Left forelimb (tissue), 1 donor: ENCODE results near the gene RIN3.

Experiments
- DNase-seq: peaks from one replicate; pipeline ENCODE4 v3.0.0-alpha.2; 2018; ENCODE audit warnings: low spot score

The RIN3 gene

GRCh38 chr14:92511453-92512238 lies 1.9 kb upstream of the RIN3 start:
- DNase-seq, result peak; percentile 62

GRCh38 chr14:92512807-92513203 lies 776 bp upstream of the RIN3 start:
- no peak for DNase-seq

- peak; percentile 74 for DNase-seq
These were observed 624 bp downstream of the RIN3 start for GRCh38 chr14:92513966-92514843.

DNA sequence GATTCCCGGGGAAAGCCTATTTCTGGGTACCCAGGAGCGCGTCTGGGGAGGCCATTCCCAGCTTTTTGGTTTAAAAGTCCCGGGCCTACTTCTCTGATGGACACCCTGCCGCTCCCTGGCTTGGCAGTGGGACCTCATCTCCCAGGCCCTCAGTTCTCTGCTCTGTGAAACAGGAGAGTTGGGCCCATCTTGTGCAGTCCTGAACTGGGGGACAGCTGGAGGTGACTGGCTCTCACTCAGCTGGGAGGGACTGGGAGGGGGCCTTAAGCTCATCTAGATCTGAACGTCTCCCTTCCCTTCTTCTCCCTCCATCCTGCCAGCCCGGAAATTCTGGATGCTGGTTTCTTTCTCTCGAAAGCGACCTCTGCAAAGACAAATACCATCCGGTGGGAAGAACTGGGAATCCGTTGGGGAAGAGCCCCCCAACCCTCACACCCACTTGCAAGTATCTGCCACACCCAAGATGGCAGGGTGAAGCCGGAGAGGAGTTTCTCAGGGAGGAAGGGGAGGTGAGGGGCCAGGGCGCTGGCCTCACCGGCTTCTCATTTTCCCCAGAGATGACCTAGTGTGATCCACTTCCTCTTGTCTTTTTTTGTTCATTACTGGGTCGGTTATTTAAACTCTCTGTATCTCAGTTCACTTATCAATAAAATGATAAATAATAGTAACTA lies 1.4 kb downstream of the RIN3 start:
- DNase-seq, result no peak

GRCh38 chr14:92515546-92516343 lies 2.2 kb downstream of the RIN3 start:
- DNase-seq, result peak; percentile 59

- DNase-seq, result peak; percentile 48
These were observed 2.9 kb downstream of the RIN3 start for GRCh38 chr14:92516344-92516965.

- peak; percentile 41 for DNase-seq
These were observed 3.5 kb downstream of the RIN3 start for GRCh38 chr14:92516966-92517506.

DNA sequence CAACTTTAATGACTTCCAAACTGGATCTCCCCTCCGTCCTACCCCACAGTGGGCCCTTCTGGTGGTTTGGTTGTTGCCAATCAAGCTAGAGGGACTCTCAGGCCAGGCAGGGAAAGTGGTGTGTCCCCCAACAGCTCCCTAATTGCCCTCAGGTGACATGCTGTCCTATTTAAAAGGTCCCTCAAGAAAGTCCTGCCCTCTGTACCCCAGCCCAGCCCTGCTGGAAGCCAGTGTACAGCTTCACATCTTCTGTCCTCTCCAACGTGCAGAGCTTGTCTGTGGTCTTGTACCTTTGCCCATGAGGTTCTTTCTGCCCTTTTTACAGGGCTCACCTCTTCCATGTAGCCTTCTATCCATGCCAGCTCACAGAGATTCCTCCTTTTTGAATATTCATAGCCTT lies 4.2 kb downstream of the RIN3 start:
- no peak for DNase-seq

- no peak for DNase-seq
These were observed 5.9 kb downstream of the RIN3 start for GRCh38 chr14:92519246-92520101.

- no peak for DNase-seq
These were observed 6.8 kb downstream of the RIN3 start for GRCh38 chr14:92520102-92521057.

- DNase-seq, result no peak
These were observed 7.5 kb downstream of the RIN3 start for GRCh38 chr14:92521058-92521415.

DNA sequence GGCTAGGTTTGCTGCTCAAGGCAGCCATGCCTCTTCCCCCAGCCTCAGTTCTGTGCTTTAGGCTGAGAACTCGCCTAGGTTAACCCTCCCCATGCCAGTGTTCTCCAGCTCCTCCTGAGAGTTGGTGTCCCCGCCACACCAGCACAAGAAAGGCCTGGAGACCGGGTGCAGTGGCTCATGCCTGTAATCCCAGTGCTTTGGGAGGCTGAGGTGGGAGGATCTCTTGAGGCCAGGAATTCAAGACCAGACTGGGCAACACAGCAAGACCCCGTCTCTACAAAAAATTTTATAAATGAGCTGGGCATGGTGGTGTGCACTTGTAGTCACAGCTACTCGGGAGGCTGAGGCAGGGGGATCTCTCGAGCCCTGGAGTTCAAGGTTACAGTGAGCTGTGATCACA lies 10.2 kb downstream of the RIN3 start:
- no peak for DNase-seq

DNA sequence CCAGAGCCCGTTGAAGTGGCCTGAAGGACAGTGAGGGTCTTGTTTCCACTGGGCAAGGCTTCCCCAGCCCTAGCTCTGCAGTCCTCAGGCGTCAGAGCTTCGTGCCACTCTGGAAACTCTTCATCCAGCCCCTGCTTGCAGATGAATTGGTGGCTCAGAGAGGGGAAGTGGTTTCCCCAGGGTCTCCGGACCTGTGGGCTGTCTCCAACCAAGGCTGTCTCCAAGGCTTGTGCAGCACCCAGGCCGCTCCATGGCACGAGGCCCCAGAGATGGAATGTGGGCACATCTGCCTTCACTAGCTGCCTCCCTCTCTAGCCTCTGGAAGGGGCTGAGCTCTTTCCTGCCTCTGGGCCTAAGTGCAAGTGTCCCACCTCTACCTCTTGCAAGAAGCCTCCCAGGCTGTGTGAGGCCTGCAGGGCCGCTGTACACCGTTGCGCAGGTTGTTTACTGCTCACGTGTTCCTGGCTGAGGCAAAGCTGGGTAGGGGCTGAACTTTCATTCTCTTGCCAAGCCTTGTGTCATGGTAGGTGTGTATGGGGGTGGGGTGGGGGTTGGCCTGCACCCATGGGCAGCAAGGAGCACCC lies 11.1 kb downstream of the RIN3 start:
- DNase-seq, result no peak

DNA sequence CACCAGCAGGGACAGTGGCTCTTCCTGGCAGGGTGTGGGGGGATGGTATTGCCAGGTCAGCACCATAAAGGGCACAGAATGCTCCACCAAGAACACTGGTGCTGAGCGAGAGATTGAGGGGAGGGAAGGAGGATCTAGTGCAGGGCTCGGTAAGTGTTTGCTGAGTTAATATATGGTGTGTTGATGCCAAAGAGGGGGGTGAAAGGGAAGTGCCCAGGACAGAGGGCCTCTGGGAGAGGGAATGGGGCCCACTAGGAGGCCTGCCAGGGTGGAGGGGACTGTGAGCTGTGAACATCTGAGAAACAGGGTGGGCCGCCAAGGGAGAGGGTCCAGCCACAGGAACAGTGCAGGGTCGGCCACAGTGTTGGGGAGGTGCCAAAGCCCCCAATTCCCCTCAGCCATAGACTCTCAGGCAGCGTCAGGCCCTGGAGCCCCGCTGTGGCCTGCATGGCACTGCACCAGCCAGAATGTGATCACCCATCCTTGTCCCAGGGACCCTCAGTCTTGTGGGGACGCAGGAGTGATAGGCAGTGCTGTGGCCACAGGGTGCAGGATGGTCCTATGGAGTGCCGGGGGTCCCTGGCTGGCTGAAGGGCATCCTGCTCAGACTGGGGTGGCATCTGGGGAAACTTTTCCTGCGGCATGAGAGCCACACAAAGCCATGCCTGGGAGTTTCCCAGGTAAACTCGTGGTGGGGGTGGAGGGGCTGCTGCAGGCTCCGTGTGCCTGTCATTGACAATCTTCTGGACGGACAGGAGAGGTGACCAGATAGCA lies 11.9 kb downstream of the RIN3 start:
- no peak for DNase-seq

DNA sequence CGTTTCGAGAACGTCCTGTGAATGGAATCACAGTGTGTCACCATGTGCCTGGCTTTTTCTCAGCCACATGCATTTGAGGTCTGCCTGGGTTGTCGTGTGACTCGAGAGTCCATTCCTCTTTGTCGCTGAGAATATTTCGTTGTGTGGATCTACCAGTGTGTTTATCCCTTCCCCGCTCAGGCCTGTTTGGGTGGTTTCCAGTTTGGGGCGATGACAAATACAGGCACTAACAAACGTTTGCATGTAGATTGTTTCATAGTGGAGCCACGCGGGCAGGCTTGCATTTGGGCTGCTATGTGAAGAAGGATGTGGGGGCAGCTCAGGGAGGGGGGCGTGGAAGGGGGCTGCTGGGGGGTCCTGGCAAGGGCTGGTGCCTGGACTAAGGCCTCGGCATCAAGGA lies 14.1 kb downstream of the RIN3 start:
- DNase-seq, result no peak

DNA sequence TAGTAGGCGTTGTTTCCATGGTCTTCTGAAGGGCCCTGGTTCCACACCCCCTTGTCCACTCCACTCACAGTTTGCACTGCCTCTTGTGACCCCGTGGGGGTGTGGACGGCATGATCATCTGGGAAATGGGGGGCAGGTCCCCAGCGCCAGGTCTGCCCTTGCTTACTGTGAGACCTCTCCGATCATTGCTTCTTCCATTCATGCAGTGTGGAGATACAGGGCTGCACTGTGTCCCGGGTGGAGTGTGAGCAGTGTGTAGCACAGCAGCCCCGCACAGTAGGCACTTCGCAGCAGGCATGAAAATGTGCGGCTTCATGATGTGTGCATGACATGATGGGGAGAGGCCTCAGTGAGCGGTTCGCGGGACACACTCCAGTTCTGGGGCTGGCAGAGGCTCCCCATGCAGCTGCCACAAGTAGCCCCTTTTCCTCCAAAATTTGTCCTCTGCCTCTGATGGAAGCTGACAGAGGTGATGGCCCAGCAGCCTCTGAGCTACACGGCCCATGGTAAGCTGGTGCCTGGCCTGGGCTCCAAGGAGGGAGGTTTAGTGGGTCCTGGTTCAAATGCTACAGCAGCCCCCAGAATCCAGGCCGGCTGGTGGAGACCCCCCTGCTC lies 15.0 kb downstream of the RIN3 start:
- no peak for DNase-seq

DNA sequence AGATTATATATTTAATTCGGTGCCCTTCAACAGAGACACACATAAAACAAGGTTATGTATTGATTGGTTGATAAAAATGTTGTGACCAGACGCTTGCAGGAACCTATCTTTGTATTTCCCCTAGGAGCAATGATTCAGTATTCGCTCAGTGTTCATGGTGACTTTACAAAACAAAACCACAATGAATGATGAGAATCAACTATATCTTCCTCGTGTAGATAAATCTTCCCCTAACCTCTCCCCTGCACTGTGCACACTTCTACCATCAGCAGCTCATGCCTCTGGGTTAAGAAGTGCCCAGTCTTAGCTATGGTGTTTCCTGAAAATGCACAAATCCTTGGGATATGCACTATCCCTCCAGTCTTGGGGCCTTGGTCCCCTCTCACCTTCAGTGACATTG lies 16.3 kb downstream of the RIN3 start:
- no peak for DNase-seq
